GM19240 (cell line): ENCODE data around the gene KAZN.
"Not testable (repeated sequence)": the region's sequence is repeated elsewhere in the genome, so short reads cannot be mapped to it uniquely, and the experiment has no call there.

Source experiments
- DNase-seq: peaks from one replicate; pipeline ENCODE4 v3.0.0; 2011; ENCODE audit warnings: low spot score; ENCODE audit not compliant: insufficient read length

KAZN gene

GRCh38 chr1:14952626-14953314, 354.3 kb downstream of the KAZN start:
- DNase-seq, result no peak

- DNase-seq, result no peak
Observed at GRCh38 chr1:14954210-14954609, 355.7 kb downstream of the KAZN start.

- DNase-seq, result no peak
Observed at GRCh38 chr1:14954930-14955329, 356.4 kb downstream of the KAZN start.

GRCh38 chr1:14955402-14955801, 356.9 kb downstream of the KAZN start:
- no peak for DNase-seq

GRCh38 chr1:14955976-14956375, 357.5 kb downstream of the KAZN start:
- DNase-seq, result no peak

GRCh38 chr1:14956579-14957195, 358.2 kb downstream of the KAZN start:
- DNase-seq, result no peak

- no peak for DNase-seq
Observed at GRCh38 chr1:14957375-14958098, 359.1 kb downstream of the KAZN start.

- no peak for DNase-seq
Observed at GRCh38 chr1:14958249-14959058, 360.0 kb downstream of the KAZN start.

GRCh38 chr1:14959059-14959694, 360.7 kb downstream of the KAZN start:
- no peak for DNase-seq

- no peak for DNase-seq
Observed at GRCh38 chr1:14961661-14962267, 363.3 kb downstream of the KAZN start.

GRCh38 chr1:14962407-14962806, 363.9 kb downstream of the KAZN start:
- no peak for DNase-seq

- not testable (repeated sequence) for DNase-seq
Observed at GRCh38 chr1:14963791-14964710, 365.6 kb downstream of the KAZN start.

- no peak for DNase-seq
Observed at GRCh38 chr1:14964711-14965055, 366.2 kb downstream of the KAZN start.

GRCh38 chr1:14968251-14968851, 369.9 kb downstream of the KAZN start:
- no peak for DNase-seq

GRCh38 chr1:14969006-14969405, 370.5 kb downstream of the KAZN start:
- DNase-seq, result no peak

GRCh38 chr1:14970115-14970798, 371.8 kb downstream of the KAZN start:
- no peak for DNase-seq

GRCh38 chr1:14970799-14971141, 372.3 kb downstream of the KAZN start:
- DNase-seq, result no peak

- DNase-seq, result no peak
Observed at GRCh38 chr1:14971221-14971620, 372.7 kb downstream of the KAZN start.

- DNase-seq, result no peak
Observed at GRCh38 chr1:14972107-14972506, 373.6 kb downstream of the KAZN start.
